Jurkat, Clone E6-1 (cell line): ENCODE data around the gene SH2D6.
"Not testable (repeated sequence)": the region's sequence is repeated elsewhere in the genome, so short reads cannot be mapped to it uniquely, and the experiment has no call there.

Experiments used
- DNase-seq: peaks from one replicate; pipeline ENCODE4 v3.0.0-alpha.2; 2011; ENCODE audit warnings: low read depth, low spot score
- H3K4me3 ChIP-seq: 2 replicates; pipeline ENCODE4 v1.5.1; 2011; ENCODE audit warnings: mild to moderate bottlenecking, low read length, control low read depth, moderate library complexity

The SH2D6 gene

GRCh38 chr2:85453571-85453970 lies 35.1 kb downstream of the SH2D6 start:
- no peak overlapping the region for H3K4me3 ChIP-seq
- no peak for DNase-seq

GRCh38 chr2:85455552-85456090 lies 37.1 kb downstream of the SH2D6 start:
- DNase-seq, result no peak
- H3K4me3 ChIP-seq, result no peak overlapping the region

GRCh38 chr2:85457043-85457442 lies 38.5 kb downstream of the SH2D6 start:
- DNase-seq, result no peak

GRCh38 chr2:85457877-85458316 lies 39.4 kb downstream of the SH2D6 start:
- no peak overlapping the region for H3K4me3 ChIP-seq
- no peak for DNase-seq

More at GRCh38 chr2:85457043-85457442, 38.5 kb downstream of the SH2D6 start:
- no peak overlapping the region for H3K4me3 ChIP-seq

- no peak for DNase-seq
- H3K4me3 ChIP-seq, result no peak overlapping the region
Observed at GRCh38 chr2:85458601-85459563, 40.4 kb downstream of the SH2D6 start.

- no peak overlapping the region for H3K4me3 ChIP-seq
- no peak for DNase-seq
Observed at GRCh38 chr2:85459771-85460170, 41.3 kb downstream of the SH2D6 start.

GRCh38 chr2:85462322-85462721 lies 43.8 kb downstream of the SH2D6 start:
- DNase-seq, result no peak
- H3K4me3 ChIP-seq, result no peak overlapping the region

- DNase-seq, result no peak
- H3K4me3 ChIP-seq, result no peak overlapping the region
Observed at GRCh38 chr2:85468096-85468703, 49.7 kb downstream of the SH2D6 start.

GRCh38 chr2:85468704-85469349 lies 50.3 kb downstream of the SH2D6 start:
- DNase-seq, result no peak
- H3K4me3 ChIP-seq, result no peak overlapping the region

- no peak for DNase-seq
- no peak overlapping the region for H3K4me3 ChIP-seq
Observed at GRCh38 chr2:85470850-85471800, 52.6 kb downstream of the SH2D6 start.

- no peak overlapping the region for H3K4me3 ChIP-seq
- no peak for DNase-seq
Observed at GRCh38 chr2:85472261-85472660, 53.7 kb downstream of the SH2D6 start.

GRCh38 chr2:85475799-85476490 lies 57.4 kb downstream of the SH2D6 start:
- H3K4me3 ChIP-seq, result no peak overlapping the region
- DNase-seq, result no peak

GRCh38 chr2:85476624-85477023 lies 58.1 kb downstream of the SH2D6 start:
- no peak for DNase-seq
- H3K4me3 ChIP-seq, result no peak overlapping the region

GRCh38 chr2:85477884-85478283 lies 59.4 kb downstream of the SH2D6 start:
- DNase-seq, result no peak

GRCh38 chr2:85481818-85482777 lies 63.6 kb downstream of the SH2D6 start:
- DNase-seq, result no peak
- H3K4me3 ChIP-seq, result no peak overlapping the region

More at GRCh38 chr2:85477884-85478283, 59.4 kb downstream of the SH2D6 start:
- no peak overlapping the region for H3K4me3 ChIP-seq

- not testable (repeated sequence) for H3K4me3 ChIP-seq, DNase-seq
Observed at GRCh38 chr2:85484615-85485014, 66.1 kb downstream of the SH2D6 start.

- no peak for DNase-seq
- no peak overlapping the region for H3K4me3 ChIP-seq
Observed at GRCh38 chr2:85485815-85486214, 67.3 kb downstream of the SH2D6 start.
